ENCODE results near the gene PPP1R10.

- TF ChIP-seq ASH2L (IDR thresholded peaks at IDR 0.05; ENCODE audit: insufficient read length, low read depth, low read length) (peak; percentile 99), TARDBP (CRISPR knock-in tag; IDR thresholded peaks at IDR 0.05) (peak; percentile 89; the same call in 1 of the 2 replicates)
Measured at GRCh38 chr6:30556906-30557682, 59.9 kb downstream of the PPP1R10 start, which contains the start of gene PRR3.
